Activated T-helper 1 cell treated with anti-CD3 and anti-CD28 coated beads, Interleukin-12 subunit alpha, Interleukin-12 subunit beta, Interleukin-2, Interleukin-4 antibody, amounts not matched to agents 30 ng/mL and 10 ng/mL and 1 ng/mL, durations not matched to agents 14 hours and 24 hours and 36 hours (primary cell): Measurements from ENCODE around the gene SGPL1. TPM values are rescaled to one million over a fixed set of nuclear protein-coding genes. Genes with fewer than 3 reads are reported as not detected.

Experiments used
- DNase-seq: peaks from one replicate; pipeline ENCODE4 v3.0.0; 2021; ENCODE audit warnings: low spot score
- H3K27ac Mint-ChIP-seq: one replicate; pipeline ENCODE4 v1.8.0; 2021; ENCODE audit warnings: mild to moderate bottlenecking, mixed read lengths
- H3K27me3 Mint-ChIP-seq: one replicate; pipeline ENCODE4 v1.8.0; 2022; ENCODE audit warnings: mild to moderate bottlenecking, moderate library complexity, mixed read lengths; ENCODE audit not compliant: insufficient read depth
- H3K36me3 Mint-ChIP-seq: one replicate; pipeline ENCODE4 v1.8.0; 2021; ENCODE audit warnings: low read depth, mixed read lengths
- H3K4me1 Mint-ChIP-seq: one replicate; pipeline ENCODE4 v1.8.0; 2021; ENCODE audit warnings: low read depth, mixed read lengths
- H3K4me3 Mint-ChIP-seq: one replicate; pipeline ENCODE4 v1.8.0; 2021; ENCODE audit warnings: mild to moderate bottlenecking, moderate library complexity, mixed read lengths
- H3K9me3 Mint-ChIP-seq: one replicate; pipeline ENCODE4 v1.8.0; 2021; ENCODE audit warnings: mixed read lengths
- intact Hi-C: fragments of 100-400 bp; cut with micrococcal nuclease; formaldehyde crosslinking; loops from one replicate; pipeline ENCODE4 v1.15.1; 2024
- total RNA-seq: library from RNA; stranded (reverse); gene quantifications from 2 replicates; pipeline ENCODE4 v1.2.3, GENCODE V29; 2022

SGPL1 gene
- total RNA-seq, 1 donor from 2014 or later, result 79.0 TPM

DNA sequence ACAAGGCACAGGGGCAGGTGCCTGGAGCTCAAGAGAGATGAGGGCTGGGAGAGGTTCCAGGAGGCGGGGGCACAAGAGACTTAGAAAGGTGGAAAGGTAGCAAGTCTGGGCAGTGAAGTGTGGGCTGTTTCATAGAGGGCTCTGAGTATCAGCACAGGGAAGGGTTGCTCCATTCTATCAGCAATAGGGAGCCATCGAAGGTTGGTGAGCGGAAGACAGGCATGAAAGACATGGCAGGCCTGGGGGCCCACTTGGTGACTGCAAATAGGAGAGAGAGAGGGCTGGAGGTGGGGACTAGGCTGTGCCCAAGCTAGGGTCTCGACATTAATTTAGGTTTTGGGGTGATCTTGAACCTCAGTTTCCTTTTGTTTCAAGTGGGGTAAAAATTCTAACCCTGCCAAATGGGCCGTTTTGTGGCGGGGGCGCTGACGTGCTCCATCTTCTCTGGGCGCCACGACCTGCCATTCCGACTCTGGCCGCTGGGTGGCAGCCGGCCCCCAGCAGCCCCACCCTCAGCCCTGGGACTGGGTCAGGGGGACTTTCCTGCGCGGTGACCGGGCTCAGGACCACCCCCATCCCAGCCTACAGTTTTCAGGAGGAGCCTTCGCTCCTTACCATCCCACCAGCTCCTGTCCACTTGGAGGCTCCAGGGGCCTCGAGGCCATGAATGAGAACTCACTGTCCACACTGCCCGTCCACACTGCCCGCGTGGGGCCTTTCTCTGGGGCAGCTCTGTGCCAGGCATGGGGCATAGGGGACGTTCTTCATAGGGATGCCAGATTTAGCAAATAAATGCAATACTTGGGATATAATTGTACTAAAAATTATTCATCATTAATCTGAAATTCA lies 109.9 kb downstream of the SGPL1 start:
- Mint-ChIP-seq H3K9me3 (no peaks in the 10 kb centered on the region), H3K36me3 (no peaks in the 10 kb centered on the region), H3K27me3 (peaks cover 12% of the 10 kb centered on the region), H3K4me1 (no peaks in the 10 kb centered on the region), H3K4me3 (no peak overlapping the region), H3K27ac (no peak overlapping the region)
- DNase-seq, result peak; percentile 17
- intact Hi-C loops, result loop anchor here (1.0 to 2.0 kb wide), 2 partner anchors 284 to 361 kb away; no protein-coding TSS in a partner anchor

DNA sequence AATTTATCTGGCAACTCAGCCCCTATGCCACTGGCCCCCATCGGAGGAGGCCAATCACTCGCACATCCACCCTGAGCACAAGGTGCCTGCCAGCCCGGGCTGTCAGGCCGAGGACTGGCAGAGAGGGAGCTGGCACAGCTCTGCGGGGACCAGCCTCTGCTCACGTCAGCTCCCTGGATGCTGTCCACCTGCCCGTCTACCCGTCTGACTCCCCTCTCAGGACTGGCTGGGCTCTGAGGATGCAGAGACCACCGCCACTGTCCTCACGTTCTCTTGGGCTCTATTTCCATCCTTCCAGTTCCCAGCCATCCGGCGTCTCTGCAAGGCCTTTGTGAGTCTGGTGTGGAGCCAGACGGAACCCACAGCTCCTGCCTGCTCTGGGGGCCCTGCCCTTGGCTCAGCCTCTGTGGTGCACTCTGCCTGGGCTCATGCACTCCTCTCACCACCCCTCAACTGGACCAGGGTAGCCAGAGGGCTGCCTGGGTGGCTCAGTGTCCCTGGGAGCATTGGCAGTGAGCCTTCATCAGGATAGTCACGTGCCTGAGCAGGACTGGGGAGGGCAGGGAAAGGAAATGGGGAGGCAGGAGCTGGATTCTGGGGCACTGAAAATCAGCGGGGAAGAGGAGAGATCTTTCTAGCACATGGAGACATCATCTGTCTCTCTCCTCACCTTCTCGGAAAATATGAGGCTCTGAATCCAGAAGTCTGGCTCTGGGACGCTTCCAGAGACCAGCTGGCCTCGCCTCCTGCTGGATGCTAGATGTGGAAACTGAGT lies 110.7 kb downstream of the SGPL1 start:
- Mint-ChIP-seq H3K36me3 (no peaks in the 10 kb centered on the region), H3K27ac (no peak overlapping the region), H3K27me3 (peaks cover 12% of the 10 kb centered on the region), H3K4me3 (no peak overlapping the region), H3K4me1 (no peaks in the 10 kb centered on the region), H3K9me3 (no peaks in the 10 kb centered on the region)
- intact Hi-C loops, result no loop called here
- DNase-seq, result no peak

DNA sequence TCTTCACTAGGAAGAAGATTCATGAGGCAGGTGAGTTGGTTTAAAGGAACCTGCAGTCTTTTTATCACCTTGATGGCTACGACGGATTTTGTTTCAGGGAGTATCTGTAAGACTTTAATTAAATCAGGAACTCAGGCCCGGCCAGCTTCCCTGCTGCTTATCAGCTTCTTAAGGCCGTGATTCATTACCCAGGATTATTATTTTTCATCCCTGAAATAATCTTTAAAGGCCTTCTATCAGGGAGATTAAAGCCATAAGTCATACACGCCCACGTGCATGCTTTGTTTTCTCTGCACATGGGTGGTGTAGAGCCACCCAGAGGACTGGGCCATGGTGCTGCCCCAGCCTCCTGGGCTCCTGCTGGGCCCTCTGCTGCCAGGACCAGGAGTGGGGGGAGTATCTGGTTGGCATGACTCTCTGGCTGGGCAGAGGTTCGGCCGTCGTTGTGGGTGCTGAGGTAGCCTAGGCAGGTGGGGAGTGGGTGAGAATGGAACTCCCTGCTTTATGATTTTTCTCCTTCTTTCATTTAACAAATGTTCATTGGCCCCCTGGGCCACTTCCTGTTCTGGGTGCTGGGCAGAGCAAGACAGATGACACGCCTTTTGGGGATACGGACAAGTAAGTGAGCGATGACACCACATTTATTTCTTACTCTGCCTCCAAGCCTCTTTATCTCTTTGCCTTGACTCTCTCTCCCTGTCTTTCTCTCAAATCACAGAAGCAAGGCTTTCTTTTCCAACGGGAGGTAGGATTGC lies 111.6 kb downstream of the SGPL1 start:
- intact Hi-C loops, result no loop called here
- H3K27ac Mint-ChIP-seq, result no peak overlapping the region
- no peak overlapping the region for H3K4me3 Mint-ChIP-seq

DNA sequence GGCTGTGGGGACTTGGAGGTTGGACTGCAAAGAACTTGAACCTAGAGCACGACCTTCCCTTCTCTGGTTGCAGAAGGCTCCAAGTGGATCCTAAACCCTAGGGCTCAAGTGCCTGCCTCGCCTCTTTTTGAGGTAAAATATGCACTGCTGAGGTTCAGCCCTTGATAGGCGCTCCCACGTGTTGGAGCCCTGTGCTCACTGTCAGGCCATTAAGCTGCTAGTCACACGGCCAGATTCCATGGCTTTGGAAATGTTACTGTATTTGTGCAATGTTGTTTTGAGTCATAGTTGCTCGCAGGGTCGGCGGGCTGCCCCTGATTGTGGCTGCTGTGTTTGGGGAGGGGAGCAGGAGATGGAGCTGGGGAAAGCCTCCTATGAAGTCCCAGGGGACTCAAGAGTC lies 112.4 kb downstream of the SGPL1 start:
- H3K4me3 Mint-ChIP-seq, result no peak overlapping the region
- no peak overlapping the region for H3K27ac Mint-ChIP-seq
- intact Hi-C loops, result no loop called here

More for the DNA sequence above, 111.6 kb downstream of the SGPL1 start:
- DNase-seq, result no peak
- Mint-ChIP-seq H3K4me1 (no peaks in the 10 kb centered on the region), H3K36me3 (no peaks in the 10 kb centered on the region), H3K27me3 (peaks cover 7% of the 10 kb centered on the region), H3K9me3 (no peaks in the 10 kb centered on the region)

DNA sequence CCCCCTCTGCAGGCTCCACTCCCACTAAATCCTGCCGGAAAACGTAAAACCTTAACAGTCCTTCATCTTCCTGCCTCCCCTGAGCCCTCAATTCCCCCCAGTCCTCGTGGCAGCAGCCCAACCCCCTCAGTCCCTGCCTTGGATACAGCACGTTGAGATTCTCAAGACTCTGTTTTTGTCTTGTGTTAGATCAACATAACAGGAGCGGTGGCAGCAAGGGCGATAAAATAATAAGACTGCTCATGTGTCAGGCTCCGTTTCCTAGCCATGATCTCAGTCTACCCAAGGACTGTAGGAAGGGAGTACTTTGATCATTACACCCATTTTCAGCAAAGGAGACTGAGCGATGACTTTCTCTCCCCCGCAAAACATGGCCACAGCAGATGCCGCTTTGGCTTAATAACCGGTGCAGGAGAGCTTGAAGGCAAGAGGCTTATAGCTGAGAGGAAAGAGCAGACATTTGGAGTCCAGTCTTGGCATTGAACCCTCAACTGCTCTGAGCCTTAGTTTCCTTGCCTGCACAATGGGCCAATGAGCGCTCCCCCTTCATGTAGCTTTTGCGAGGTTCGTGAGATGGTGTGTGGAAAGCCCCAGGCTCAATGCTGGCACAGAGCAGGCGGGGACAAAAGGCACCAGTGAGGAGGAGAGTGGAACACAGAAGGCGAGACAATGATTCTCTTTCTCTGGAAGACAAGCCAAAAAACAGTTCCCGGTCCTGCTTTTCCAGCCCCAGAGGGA lies 114.7 kb downstream of the SGPL1 start:
- Mint-ChIP-seq H3K4me3 (no peak overlapping the region), H3K36me3 (no peaks in the 10 kb centered on the region), H3K9me3 (no peaks in the 10 kb centered on the region), H3K27ac (no peak overlapping the region), H3K27me3 (no peaks in the 10 kb centered on the region), H3K4me1 (no peaks in the 10 kb centered on the region)
- intact Hi-C loops, result no loop called here
- DNase-seq, result no peak

More for the DNA sequence above, 112.4 kb downstream of the SGPL1 start:
- DNase-seq, result no peak
- H3K27me3 Mint-ChIP-seq, result peaks cover 7% of the 10 kb centered on the region
- H3K9me3 Mint-ChIP-seq, result no peaks in the 10 kb centered on the region
- no peaks in the 10 kb centered on the region for H3K4me1 Mint-ChIP-seq
- H3K36me3 Mint-ChIP-seq, result no peaks in the 10 kb centered on the region

Other genes with a start within 250 kb of the SGPL1 start
- gene PRF1, start 213.2 kb upstream of the SGPL1 start, total RNA-seq, result 100 and 103 TPM in 2 replicates
- gene ADAMTS14, start 143.4 kb upstream of the SGPL1 start, total RNA-seq, result 0.21 and 0.37 TPM in 2 replicates
- not detected in 2 replicates for gene TBATA, start 30.6 kb upstream of the SGPL1 start, total RNA-seq
- gene PCBD1, start 72.6 kb downstream of the SGPL1 start, total RNA-seq, result 49.3 and 49.5 TPM in 2 replicates